Measurements from ENCODE around the gene SPATS2L. TPM values are rescaled to one million over a fixed set of nuclear protein-coding genes. Genes with fewer than 3 reads are reported as not detected.

The SPATS2L gene
- total RNA-seq, 2 donors from 2014 or later, result 40.3 to 89.9 TPM

DNA sequence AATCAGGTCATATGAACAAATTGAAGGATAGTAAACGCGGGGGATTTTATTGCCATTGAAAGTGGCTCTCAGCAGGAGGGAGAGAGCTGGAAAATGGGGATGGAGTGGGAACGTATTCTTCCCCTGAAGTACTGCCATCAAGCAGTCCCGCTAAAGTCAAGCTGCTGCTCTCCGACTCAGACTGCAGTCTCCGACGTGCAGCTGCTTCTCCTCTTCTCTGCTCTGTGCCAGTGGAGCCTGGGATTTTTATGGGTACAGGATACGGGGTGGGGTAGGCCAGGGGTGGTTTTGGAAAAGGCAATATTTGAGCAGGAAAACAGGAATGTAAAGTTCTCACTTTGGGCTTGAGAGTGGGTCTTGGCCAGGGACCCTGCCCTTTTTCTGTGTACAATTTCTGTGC is 170.3 kb downstream of the SPATS2L start:
- Histone ChIP-seq H3K4me3 (ENCODE audit: low read length) (no peak overlapping the region), H3K9me3 (ENCODE audit: control insufficient read depth, low read length) (no peaks in the 10 kb centered on the region), H3K9ac (ENCODE audit: extremely low read depth, low read length, poor library complexity, severe bottlenecking) (no peak overlapping the region), H3K4me1 (ENCODE audit: control insufficient read depth, insufficient read depth, low read length) (peaks cover under 1% of the 10 kb centered on the region), H3K36me3 (ENCODE audit: control insufficient read depth, insufficient read depth, low read length) (peaks cover 75% of the 10 kb centered on the region), H3K27ac (ENCODE audit: low read depth, low read length) (no peak overlapping the region), H3K27me3 (ENCODE audit: control insufficient read depth, insufficient read depth, low read length, poor library complexity, severe bottlenecking) (no peaks in the 10 kb centered on the region)
- Mint-ChIP-seq H3K9me3 (no peaks in the 10 kb centered on the region), H3K36me3 (ENCODE audit: low read depth) (peaks cover 72% of the 10 kb centered on the region), H3K27ac (no peak overlapping the region), H3K4me1 (peaks cover 6% of the 10 kb centered on the region), H3K4me3 (no peak overlapping the region), H3K27me3 (ENCODE audit: insufficient read depth) (no peaks in the 10 kb centered on the region)
- DNase-seq, result no peak
- no peak for TF ChIP-seq CTCF (conservative IDR thresholded peaks at IDR 0.05)
- WGBS, 2 experiments (ENCODE audit: insufficient coverage in 1 of 2, insufficient read length in 1 of 2), result 83 to 84% methylated on average over 3 to 8 of the region's 8 CpGs

DNA sequence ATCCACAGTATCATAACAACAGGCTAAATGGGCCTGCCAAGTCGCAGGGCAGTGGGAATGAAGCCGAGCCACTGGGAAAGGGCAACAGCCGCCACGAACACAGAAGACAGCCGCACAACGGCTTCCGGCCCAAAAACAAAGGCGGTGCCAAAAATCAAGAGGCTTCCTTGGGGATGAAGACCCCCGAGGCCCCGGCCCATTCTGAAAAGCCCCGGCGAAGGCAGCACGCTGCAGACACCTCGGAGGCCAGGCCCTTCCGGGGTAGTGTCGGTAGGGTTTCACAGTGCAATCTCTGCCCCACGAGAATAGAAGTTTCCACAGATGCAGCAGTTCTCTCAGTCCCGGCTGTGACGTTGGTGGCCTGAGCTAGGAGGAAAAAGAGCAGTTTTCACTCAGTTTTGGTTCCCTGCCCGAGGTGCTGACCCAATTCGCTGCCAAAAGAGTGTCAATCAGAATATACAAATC is 171.2 kb downstream of the SPATS2L start:
- H3K27me3 Mint-ChIP-seq (ENCODE audit: insufficient read depth), result no peaks in the 10 kb centered on the region
- no peak overlapping the region for H3K27ac Mint-ChIP-seq
- no peak for DNase-seq
- Histone ChIP-seq H3K9me3 (ENCODE audit: control insufficient read depth, low read length) (no peaks in the 10 kb centered on the region), H3K36me3 (ENCODE audit: control insufficient read depth, insufficient read depth, low read length) (peaks cover 68% of the 10 kb centered on the region), H3K4me1 (ENCODE audit: control insufficient read depth, insufficient read depth, low read length) (peaks cover 3% of the 10 kb centered on the region), H3K27me3 (ENCODE audit: control insufficient read depth, insufficient read depth, low read length, poor library complexity, severe bottlenecking) (no peaks in the 10 kb centered on the region), H3K27ac (ENCODE audit: low read depth, low read length) (no peak overlapping the region), H3K4me3 (ENCODE audit: low read length) (no peak overlapping the region), H3K9ac (ENCODE audit: extremely low read depth, low read length, poor library complexity, severe bottlenecking) (no peak overlapping the region)
- no peak for TF ChIP-seq CTCF (conservative IDR thresholded peaks at IDR 0.05)
- no peaks in the 10 kb centered on the region for H3K9me3 Mint-ChIP-seq
- WGBS, 2 experiments (ENCODE audit: insufficient coverage in 1 of 2, insufficient read length in 1 of 2), result 94 to 96% methylated on average over 21 of the region's 21 CpGs
- peaks cover 64% of the 10 kb centered on the region for H3K36me3 Mint-ChIP-seq (ENCODE audit: low read depth)
- H3K4me3 Mint-ChIP-seq, result no peak overlapping the region
- H3K4me1 Mint-ChIP-seq, result peaks cover 6% of the 10 kb centered on the region

- H3K27me3 Mint-ChIP-seq (ENCODE audit: insufficient read depth), result no peaks in the 10 kb centered on the region
- H3K27ac ChIP-seq (ENCODE audit: low read depth, low read length), result no peak overlapping the region
- H3K9me3 Mint-ChIP-seq, result no peaks in the 10 kb centered on the region
- peaks cover 48% of the 10 kb centered on the region for H3K36me3 Mint-ChIP-seq (ENCODE audit: low read depth)
- no peak overlapping the region for H3K9ac ChIP-seq (ENCODE audit: extremely low read depth, low read length, poor library complexity, severe bottlenecking)
- no peak overlapping the region for H3K4me3 Mint-ChIP-seq
- peaks cover 7% of the 10 kb centered on the region for H3K4me1 ChIP-seq (ENCODE audit: control insufficient read depth, insufficient read depth, low read length)
- H3K27ac Mint-ChIP-seq, result no peak overlapping the region
- no peak for DNase-seq
- H3K9me3 ChIP-seq (ENCODE audit: control insufficient read depth, low read length), result no peaks in the 10 kb centered on the region
- WGBS, 2 experiments (ENCODE audit: insufficient coverage in 1 of 2, insufficient read length in 1 of 2), result 80 to 82% methylated on average over 7 to 8 of the region's 8 CpGs
- H3K27me3 ChIP-seq (ENCODE audit: control insufficient read depth, insufficient read depth, low read length, poor library complexity, severe bottlenecking), result no peaks in the 10 kb centered on the region
- no peak for TF ChIP-seq CTCF (conservative IDR thresholded peaks at IDR 0.05)
- peaks cover 9% of the 10 kb centered on the region for H3K4me1 Mint-ChIP-seq
- no peak overlapping the region for H3K4me3 ChIP-seq (ENCODE audit: low read length)
- H3K36me3 ChIP-seq (ENCODE audit: control insufficient read depth, insufficient read depth, low read length), result peaks cover 51% of the 10 kb centered on the region
These were observed 173.3 kb downstream of the SPATS2L start for GRCh38 chr2:200479692-200480265.

All from endodermal cell (in vitro differentiated cells).